NCI-H2029 (cell line): ENCODE measurements around the gene SPAAR.
"Not testable (repeated sequence)": the region's sequence is repeated elsewhere in the genome, so short reads cannot be mapped to it uniquely, and the experiment has no call there.

ENCODE experiments used
- DNase-seq: peaks from one replicate; lab custom pipeline; 2025; lab: John Stamatoyannopoulos, UW

Gene SPAAR

GRCh38 chr9:35904338-35904737, 5.0 kb upstream of the SPAAR start:
- no peak for DNase-seq

GRCh38 chr9:35905051-35905781, 4.1 kb upstream of the SPAAR start:
- DNase-seq: no peak

GRCh38 chr9:35905912-35906679, 3.2 kb upstream of the SPAAR start, which contains the start of gene HRCT1:
Gene HRCT1 (plus strand): TSS chr9:35906202. CDS start chr9:35906288, 86 bp downstream.
- DNase-seq: peak; percentile 96

GRCh38 chr9:35906923-35907699, 2.2 kb upstream of the SPAAR start:
- DNase-seq: peak; percentile 19

GRCh38 chr9:35907711-35908503, 1.4 kb upstream of the SPAAR start:
- DNase-seq: peak; percentile 62

GRCh38 chr9:35908504-35909125, 675 bp upstream of the SPAAR start:
- DNase-seq: peak; percentile 62

DNA sequence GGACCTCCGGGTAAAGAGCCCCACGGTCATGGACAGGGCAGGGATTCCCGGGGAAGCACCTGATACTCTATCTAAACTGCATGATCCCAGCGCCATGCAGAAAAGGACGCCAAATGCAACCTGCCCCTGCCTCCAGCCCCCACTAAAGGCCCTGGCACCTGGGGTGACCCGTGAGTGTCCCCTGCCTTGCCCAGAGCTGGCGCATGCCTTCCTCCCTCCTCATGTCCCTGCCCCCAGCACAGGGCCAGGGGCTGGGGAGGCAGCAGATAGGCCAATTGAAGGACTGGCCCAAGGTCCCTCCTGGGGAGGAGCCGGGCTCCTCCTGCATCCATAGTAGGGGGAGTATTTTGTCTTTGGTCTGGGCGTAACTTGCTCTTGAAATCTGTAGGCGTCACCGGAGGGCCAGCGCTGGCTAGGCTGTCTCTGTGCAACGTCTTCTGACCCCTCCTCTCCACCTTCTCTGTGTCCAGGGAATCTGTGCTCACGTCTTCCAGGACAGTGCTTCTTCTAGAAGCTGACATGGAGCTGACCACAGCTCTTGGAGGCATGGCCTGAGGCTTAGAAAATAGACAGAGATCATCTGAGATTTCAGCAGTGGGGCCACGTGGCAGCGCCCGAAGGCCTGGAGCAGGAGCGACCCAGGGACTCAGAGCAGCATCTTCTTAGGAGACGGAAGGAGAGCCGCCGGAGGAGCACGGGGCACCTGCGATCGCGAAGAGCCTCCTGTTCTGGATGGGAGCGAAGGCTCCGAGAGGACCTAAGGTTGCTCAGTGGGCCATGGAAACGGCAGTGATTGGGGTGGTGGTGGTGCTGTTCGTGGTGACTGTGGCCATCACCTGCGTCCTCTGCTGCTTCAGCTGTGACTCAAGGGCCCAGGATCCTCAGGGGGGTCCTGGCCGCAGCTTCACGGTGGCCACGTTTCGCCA, 660 bp downstream of the SPAAR start:
- DNase-seq: no peak

GRCh38 chr9:35910613-35911359, 1.5 kb downstream of the SPAAR start:
- peak; percentile 22 for DNase-seq

DNA sequence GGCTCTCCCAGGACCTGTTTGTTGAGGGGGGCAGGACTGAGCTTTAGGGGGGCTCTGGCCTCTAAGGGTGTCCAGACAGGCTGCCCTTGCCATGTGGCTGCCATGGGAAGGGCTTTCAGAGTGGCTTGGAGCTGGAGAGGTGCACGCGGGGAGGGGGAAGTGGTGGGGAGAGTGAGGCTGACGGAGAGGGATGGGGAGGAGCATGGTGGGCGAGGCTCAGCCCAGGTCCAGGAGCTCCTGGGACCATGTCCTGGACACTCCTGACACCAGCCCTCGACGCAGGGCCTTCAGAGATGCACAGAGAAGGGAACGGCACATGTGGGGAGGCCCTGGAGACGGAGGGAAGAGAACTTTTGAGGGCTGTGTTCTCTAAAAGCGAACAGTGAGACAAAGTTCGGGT, 2.4 kb downstream of the SPAAR start:
- no peak for DNase-seq

- no peak for DNase-seq
Measured at GRCh38 chr9:35912791-35913400, 3.6 kb downstream of the SPAAR start.

GRCh38 chr9:35913429-35913828, 4.1 kb downstream of the SPAAR start:
- DNase-seq: not testable (repeated sequence)

DNA sequence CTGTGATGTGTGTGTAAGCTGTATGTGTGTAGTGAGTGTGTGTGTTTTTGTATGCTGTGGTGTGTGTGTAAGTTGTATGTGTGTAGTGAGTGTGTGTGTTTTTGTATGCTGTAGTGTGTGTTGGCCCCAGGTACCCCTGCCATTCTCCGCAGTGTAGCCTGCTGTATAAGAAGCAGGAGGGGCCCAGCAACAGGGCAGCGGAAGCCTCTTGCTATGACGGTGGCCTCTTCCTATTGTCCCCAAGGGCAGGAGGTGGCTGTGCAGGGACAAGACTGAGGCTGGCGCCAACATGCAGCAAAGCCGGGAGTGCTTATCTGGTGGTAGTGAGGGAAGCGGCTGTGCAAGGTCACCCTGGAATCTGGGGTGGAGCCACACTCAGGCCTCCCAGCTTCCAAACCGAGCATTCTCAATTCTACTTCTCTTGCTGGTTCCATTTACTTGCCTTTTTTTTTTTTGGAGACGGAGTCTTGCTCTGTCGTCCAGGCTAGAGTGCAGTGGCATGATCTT, 5.1 kb downstream of the SPAAR start:
- DNase-seq: no peak

DNA sequence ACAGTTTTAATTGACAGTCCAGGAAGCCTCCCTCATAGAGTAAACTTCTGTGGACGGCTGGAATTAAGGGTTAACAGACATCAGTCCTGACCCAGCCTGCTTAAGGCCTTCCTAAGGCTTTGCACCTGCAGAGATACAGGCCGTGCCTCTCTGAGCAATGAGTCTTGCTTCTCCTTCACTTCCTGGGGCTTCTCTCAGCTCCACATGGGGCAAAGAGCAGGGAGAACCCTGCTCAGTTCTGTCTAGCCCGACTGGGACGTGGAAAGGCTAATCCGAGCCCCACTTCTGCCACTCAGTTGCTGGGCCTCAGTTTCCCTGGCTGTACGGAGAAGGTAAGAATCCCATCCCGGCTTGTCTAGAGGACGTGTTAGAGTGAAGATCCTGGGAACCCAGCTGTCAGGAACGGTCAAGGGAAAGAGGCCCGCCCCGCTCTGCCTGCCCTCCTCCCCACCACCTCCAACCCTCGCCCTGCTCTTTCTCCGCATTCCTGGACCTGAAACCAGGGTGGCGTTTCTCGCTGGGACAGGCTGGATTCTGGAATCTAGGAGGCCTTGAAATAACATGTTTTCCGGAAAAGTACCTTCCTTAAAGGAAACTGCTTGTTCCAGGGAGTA, 6.5 kb downstream of the SPAAR start:
- DNase-seq: no peak

- no peak for DNase-seq
Measured at GRCh38 chr9:35917261-35917660, 8.0 kb downstream of the SPAAR start.

- no peak for DNase-seq
Measured at GRCh38 chr9:35918780-35919179, 9.5 kb downstream of the SPAAR start.

GRCh38 chr9:35919212-35920008, 10.1 kb downstream of the SPAAR start:
- no peak for DNase-seq

DNA sequence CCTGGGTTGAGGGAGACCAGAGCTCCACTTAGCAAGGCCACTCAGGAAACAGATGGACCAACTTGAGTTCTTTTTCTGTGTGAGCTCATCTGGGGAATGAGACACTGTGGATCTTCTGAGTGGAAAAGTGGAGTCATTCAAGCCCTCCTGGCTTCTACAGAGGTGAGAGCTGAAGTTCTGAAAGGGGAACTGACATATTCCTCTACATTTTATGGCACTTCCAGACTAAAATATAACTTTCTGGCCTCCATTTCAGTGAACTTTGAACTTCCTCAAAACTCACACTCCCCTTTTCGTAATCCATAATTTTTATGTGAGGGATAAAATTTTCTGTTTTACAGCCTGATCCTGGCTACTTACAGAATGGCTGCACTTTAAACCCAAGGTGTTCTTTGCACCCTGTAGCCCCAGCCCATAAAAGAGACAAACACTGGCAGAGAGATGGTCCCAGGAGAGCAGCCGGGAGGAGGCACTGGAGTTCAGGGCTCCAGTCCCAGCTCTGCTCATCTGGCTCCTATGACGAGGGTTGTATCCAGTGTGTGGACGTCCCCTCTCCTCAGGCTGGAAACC, 10.8 kb downstream of the SPAAR start:
- DNase-seq: no peak
